NCI-H748 treated with DMSO at 0.1 percent for 48 hours (cell line): ENCODE results near the gene TIRAP.
A peak's percentile ranks its signal among the peaks of the same experiment; 100 is the strongest.
"Not testable (repeated sequence)": the region's sequence is repeated elsewhere in the genome, so short reads cannot be mapped to it uniquely, and the experiment has no call there.

ENCODE experiments used
- DNase-seq: peaks from one replicate; lab custom pipeline; 2025; lab: John Stamatoyannopoulos, UW

Gene TIRAP

DNA sequence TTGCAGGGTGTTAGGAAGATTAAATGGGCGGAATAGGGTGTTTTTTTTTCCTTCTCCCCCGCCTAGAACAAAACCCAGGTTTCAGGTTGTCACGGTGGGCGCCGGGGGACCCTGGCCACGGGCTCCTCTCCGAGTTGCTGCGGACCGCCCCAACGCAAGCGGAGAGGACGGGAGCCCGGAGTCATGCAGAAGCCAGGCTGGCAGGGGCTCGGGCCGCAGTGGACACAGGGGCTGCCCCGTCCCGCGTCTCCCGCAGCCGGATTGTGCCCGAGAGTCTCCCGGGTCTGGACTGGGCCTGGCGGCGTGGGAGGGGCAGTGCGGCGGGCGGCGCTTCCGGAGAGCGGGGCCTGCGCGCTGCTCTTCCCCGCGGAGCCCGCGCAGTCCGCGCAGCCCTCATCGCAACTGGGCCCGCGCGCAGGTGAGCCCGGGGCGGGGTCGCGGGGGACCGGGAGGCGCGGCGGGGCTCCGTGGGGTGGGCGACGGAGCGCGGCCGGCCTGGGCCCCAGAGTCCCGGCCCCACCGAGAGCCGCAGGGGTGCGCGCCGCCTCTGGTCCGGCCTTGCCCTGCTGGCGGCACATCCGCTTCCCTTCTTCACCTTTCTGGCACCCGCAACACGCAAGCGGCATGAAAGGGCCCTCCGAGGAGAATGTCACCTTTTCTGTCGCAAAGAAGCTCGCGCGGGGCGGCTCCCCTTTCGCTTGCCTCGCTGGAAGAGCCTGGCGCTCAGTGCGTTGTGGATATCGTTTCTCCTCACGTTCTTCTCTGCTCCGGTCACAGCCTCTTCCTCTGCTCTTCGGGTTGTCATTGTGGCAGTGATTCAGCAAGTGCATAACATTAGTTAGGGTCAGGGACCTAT, at the start of gene TIRAP:
Gene TIRAP (plus strand): TSS at position 358 of the 856 bp plus-strand sequence. CDS start 7,802 bp downstream, outside the sequence.
- peak; percentile 25 for DNase-seq

DNA sequence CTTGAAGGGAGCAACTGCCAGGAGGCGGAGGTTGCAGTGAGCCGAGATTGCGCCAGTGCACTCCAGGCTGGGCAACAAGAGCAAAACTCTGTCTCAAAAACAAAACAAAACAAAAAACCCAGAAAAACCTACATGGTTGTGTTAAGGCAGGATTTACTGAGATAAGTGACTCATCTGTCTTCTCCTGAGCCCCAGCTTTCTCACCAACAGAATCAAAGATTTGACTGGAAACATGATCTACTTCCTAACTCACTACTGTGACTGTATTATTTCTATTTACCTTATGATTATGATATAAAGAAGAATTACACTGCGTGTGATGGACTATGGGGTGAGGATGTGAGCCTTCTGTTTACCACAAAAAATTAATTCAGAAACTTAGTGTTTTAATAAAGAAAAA, 49.5 kb upstream of the TIRAP start:
- no peak for DNase-seq

GRCh38 chr11:126246636-126247035, 36.3 kb upstream of the TIRAP start:
- DNase-seq: no peak

GRCh38 chr11:126253265-126253664, 29.6 kb upstream of the TIRAP start:
- no peak for DNase-seq

DNA sequence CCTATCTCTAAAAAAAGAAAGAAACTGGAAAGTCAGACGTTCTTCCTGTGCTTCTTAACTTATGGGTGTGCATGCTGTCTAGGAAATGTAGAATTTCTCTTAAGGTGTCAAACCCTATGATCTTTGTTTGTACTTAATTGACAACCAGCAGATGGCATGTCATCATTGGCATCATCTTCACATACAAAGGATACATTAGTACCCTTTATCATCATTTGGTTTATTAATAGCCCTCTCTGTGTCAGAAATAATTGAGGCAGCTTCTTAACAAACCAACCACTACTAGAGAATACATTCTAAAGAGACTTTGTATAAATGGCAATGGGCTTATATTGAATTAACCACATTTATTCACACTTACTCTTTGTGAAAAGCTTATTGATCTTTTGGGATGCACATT, 28.1 kb upstream of the TIRAP start:
- DNase-seq: no peak

DNA sequence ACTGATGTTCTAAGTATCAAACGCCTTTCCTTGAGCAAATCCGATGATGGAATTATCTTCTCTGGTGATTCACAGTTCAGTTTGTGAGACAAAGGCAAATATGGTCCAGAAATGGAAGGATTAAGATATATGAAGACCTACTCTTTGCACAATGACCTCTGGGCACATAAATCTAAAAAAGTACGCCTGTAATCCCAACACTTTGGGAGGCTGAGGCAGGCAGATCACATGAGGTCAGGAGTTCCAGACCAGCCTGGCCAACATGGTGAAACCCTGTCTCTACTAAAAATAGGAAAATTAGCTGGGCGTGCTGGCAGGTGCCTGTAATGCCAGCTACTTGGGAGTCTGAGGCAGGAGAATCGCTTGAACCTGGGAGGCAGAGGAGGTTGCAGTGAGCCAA, 27.4 kb upstream of the TIRAP start:
- DNase-seq: not testable (repeated sequence)

DNA sequence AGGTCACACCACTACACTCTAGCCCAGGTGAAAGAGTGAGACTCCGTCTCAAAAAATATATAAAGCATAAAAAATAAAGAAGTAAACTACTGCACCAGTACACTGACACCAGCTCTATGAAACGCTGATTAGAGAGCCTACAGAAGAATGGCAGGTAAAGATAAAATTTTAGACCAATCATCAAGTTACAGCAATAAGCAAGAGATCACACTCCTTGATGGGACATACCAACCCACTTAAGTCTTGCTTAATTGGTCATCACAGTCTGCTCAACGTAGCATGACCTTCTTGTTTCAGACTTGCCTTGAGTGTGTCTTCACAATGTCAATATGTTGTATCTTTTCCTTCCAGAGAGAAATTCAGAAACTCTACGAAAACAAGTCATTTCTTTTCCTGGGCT, 26.7 kb upstream of the TIRAP start:
- DNase-seq: no peak

DNA sequence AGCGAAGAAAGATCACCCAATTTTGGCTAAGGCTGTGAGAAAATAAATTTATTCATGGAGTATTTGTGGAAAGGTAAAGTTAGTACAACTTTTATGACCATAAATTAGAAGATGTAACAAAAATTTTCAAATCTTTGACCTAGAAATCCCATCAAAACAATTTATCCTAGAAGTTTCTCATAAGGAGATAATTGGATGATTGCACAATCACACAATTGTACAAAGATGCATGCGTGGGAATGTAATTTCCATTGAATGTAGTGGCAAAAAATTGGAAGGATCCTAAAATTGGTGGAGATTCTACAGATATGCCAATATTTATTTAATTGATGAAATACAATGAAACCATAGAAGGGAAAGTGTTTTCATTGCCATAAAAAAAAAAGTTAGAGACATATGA, 25.7 kb upstream of the TIRAP start:
- DNase-seq: no peak

GRCh38 chr11:126257764-126258163, 25.1 kb upstream of the TIRAP start:
- no peak for DNase-seq

- DNase-seq: no peak
Observed at GRCh38 chr11:126262216-126262615, 20.7 kb upstream of the TIRAP start.

DNA sequence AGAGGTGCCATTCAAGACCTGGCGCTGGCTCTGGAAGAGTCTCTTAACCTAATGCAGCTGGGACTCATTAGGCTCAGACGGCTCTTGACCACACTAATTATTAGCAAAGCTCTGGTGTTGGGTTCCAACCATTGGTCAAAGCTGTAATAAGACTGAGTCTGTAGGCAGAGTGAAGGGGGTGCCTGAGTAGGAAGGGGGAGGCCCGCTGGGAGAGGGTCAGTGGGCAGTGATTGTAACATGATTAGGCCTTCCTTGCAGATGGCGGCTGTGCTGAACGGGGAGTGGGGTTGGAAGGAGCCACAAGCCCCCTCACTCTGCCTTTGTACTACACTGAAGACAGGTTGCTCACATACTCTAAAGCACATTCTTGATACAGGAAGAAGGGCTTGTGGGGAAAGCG, 19.4 kb upstream of the TIRAP start:
- DNase-seq: no peak

DNA sequence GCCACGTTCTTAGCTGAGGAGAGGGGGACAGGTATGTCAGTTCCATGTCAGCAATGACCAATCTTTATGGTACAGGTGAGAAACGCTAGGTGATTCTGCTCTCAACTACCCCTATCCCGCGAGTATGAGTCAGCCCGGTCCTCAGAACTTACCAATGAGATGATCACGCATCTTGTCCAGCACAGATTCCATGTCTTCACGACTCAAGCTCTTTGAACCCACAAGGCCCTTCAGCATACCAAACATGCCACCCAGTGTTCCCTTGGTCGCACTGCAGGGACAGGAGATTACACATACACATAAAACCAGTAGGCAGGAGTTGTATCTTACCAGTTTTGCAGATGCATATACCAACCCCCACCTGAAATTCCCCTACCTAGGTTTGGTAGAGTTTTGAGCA, 17.1 kb upstream of the TIRAP start:
- no peak for DNase-seq

GRCh38 chr11:126267650-126268049, 15.2 kb upstream of the TIRAP start:
- DNase-seq: no peak

DNA sequence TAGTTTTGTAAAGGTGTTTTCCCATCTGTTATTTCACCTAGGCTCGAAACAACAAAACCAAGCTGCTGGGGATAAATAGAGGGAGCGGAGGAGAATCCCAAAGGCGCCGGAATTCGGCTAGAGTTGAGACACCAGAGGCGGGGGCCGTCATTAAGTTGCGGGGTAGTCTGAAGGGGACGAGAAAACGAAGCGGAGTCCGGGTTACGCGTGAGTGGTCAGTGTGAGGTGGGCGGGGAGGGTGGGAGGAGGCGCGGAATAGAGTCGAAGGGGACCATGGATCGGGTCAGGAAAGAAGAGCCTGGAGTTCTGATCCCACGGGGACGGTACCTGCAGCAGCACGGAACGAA, 14.6 kb upstream of the TIRAP start:
- DNase-seq: no peak

DNA sequence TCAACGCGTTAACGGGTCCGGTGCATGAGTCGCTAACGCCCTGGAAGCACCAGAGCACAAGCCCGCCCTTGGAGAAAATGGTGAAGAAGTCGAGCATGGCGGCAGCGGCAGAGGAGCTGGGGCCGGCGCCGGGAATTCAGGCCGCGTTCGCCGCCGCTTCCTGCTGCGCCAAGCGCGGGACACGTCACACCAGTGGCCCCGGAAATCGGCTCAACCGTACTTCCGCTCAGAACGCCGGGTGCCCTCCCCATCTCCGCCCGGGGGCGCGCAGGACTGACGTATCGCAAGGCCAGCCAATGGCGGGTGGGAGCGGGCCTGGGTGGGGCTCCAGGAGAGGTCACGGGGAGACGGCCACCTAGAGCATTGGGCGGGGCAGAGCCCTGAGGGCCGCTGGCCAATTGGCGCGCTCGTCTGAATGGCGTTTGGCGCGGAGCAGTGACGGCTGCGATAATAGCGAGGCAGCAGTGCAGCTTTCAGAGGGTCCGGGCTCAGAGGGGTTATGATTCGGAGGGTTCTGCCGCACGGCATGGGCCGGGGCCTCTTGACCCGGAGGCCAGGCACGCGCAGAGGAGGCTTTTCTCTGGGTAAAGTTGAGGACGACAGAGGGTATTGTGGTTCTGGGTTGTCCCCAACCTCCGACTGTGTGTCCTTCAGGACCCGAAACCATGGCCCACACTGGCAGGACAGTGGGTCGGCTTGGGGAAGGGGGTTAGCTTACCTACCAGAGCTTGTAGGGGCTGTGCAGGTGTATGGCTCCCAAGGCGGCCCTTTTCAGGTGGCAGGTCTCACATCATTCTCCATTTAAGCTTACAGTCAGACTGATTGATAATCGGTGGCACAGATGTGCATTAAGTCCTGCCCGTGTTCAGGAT, 13.9 kb upstream of the TIRAP start, which contains the start of the genes FOXRED1 and SRPRA:
Gene FOXRED1 (plus strand): TSS at position 447 of the 872 bp plus-strand sequence. CDS start 53 bp downstream, at position 500.
Gene SRPRA (minus strand): TSS at position 188 of the 872 bp plus-strand sequence. CDS start 91 bp downstream, at position 97.
- DNase-seq: peak; percentile 87

DNA sequence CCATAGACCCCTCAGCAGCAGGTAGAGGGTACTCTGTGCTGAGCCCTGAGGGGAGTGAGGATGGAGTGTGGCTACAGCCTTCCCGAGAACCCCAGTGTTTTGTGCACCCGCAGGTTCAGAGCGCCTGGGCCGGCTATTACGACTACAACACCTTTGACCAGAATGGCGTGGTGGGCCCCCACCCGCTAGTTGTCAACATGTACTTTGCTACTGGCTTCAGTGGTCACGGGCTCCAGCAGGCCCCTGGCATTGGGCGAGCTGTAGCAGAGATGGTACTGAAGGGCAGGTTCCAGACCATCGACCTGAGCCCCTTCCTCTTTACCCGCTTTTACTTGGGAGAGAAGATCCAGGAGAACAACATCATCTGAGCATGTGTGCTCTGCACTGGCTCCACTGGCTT, 5.6 kb upstream of the TIRAP start:
- DNase-seq: no peak

- no peak for DNase-seq
Observed at GRCh38 chr11:126277780-126278179, 5.1 kb upstream of the TIRAP start.

GRCh38 chr11:126279191-126279590, 3.7 kb upstream of the TIRAP start:
- DNase-seq: no peak

DNA sequence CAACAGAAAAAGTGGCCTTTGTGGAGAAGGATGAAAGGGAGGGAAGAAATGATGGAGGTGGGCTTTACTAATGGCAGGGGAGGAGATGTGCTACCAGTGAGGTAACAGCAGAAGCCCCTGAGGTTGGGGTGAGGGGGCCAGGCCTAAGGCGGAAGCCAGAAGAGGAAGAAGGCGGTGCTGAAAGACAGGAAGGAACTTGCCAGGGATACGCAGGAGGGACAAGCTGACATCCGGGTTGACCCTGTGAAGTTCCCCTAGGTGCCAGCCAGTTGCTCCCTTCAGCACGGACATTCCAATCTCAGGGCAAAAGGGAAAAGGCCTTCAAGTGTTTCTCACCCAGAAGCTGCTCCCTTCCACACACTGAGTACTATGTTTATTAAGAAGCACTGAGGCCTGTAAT, 2.3 kb upstream of the TIRAP start:
- DNase-seq: no peak

- DNase-seq: no peak
Observed at GRCh38 chr11:126281245-126281644, 1.6 kb upstream of the TIRAP start.

DNA sequence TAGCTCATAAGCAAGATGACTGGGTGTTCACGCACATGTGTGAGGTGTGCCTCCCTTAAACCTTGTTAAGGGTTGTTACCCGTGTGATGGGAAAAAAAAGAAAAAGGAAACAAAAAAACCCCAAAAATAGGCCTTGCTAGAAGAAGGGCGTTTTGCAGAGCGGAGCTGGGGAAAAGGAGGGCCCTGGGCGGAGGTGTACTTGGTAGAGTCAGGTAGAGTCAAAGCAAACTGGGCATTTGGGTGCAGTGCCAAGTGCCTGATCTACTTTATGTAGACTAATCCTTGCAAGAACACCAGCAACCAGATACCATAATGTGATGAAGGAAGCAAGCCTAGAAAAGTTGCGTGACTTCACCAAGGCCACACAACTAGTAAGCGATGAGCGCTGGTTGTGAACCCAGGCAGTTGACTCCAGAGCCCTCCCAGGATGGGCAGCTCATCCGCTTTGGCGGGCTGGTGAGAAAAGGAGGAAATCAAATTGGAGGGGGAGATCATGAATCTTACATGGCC, 1.2 kb upstream of the TIRAP start:
- DNase-seq: no peak

GRCh38 chr11:126282361-126282735, 545 bp upstream of the TIRAP start:
- no peak for DNase-seq

- DNase-seq: no peak
Observed at GRCh38 chr11:126284829-126285228, 1.9 kb downstream of the TIRAP start.
